CD4-positive, alpha-beta T cell treated with Interleukin-2 at 100 ng/mL for 4 hours (primary cell): Measurements from ENCODE around the gene PLP1.
A peak's percentile ranks its signal among the peaks of the same experiment; 100 is the strongest.
"Not testable (repeated sequence)": the region's sequence is repeated elsewhere in the genome, so short reads cannot be mapped to it uniquely, and the experiment has no call there.

Experiments
- DNase-seq: peaks from one replicate; pipeline ENCODE4 v3.0.0-alpha.2; 2020; ENCODE audit warnings: low spot score

Gene PLP1

GRCh38 chrX:103781062-103781402 is 4.4 kb downstream of the PLP1 start:
- DNase-seq, result no peak

- DNase-seq, result no peak
Observed at GRCh38 chrX:103781706-103782105, 5.1 kb downstream of the PLP1 start.

GRCh38 chrX:103782640-103783039 is 6.0 kb downstream of the PLP1 start:
- no peak for DNase-seq

GRCh38 chrX:103783196-103783595 is 6.6 kb downstream of the PLP1 start:
- DNase-seq, result no peak

- no peak for DNase-seq
Observed at GRCh38 chrX:103783971-103784370, 7.3 kb downstream of the PLP1 start.

GRCh38 chrX:103789004-103789403 is 12.4 kb downstream of the PLP1 start:
- DNase-seq, result no peak

GRCh38 chrX:103791228-103791627 is 14.6 kb downstream of the PLP1 start:
- no peak for DNase-seq

- no peak for DNase-seq
Observed at GRCh38 chrX:103791826-103792485, 15.3 kb downstream of the PLP1 start.

GRCh38 chrX:103792916-103793544 is 16.4 kb downstream of the PLP1 start:
- no peak for DNase-seq

- DNase-seq, result no peak
Observed at GRCh38 chrX:103793545-103793940, 16.9 kb downstream of the PLP1 start.

- DNase-seq, result no peak
Observed at GRCh38 chrX:103794119-103794518, 17.5 kb downstream of the PLP1 start.

- no peak for DNase-seq
Observed at GRCh38 chrX:103797691-103798090, 21.1 kb downstream of the PLP1 start.

- no peak for DNase-seq
Observed at GRCh38 chrX:103800318-103800717, 23.7 kb downstream of the PLP1 start.

GRCh38 chrX:103805860-103806259 is 29.2 kb downstream of the PLP1 start:
- DNase-seq, result no peak

GRCh38 chrX:103806862-103807474 is 30.3 kb downstream of the PLP1 start:
- DNase-seq, result no peak

- no peak for DNase-seq
Observed at GRCh38 chrX:103811858-103812257, 35.2 kb downstream of the PLP1 start.

GRCh38 chrX:103817101-103817500 is 40.5 kb downstream of the PLP1 start:
- DNase-seq, result not testable (repeated sequence)

GRCh38 chrX:103817502-103817901 is 40.9 kb downstream of the PLP1 start:
- peak; percentile 68 for DNase-seq

- DNase-seq, result no peak
Observed at GRCh38 chrX:103818842-103819619, 42.4 kb downstream of the PLP1 start.

GRCh38 chrX:103820802-103821201 is 44.2 kb downstream of the PLP1 start:
- not testable (repeated sequence) for DNase-seq

GRCh38 chrX:103823591-103823990 is 47.0 kb downstream of the PLP1 start:
- no peak for DNase-seq

- DNase-seq, result no peak
Observed at GRCh38 chrX:103825881-103826280, 49.2 kb downstream of the PLP1 start.

GRCh38 chrX:103828529-103828928 is 51.9 kb downstream of the PLP1 start:
- DNase-seq, result no peak
